BJ (cell line): ENCODE measurements around the gene OSBP. TPM values are rescaled to one million over a fixed set of nuclear protein-coding genes. Genes with fewer than 3 reads are reported as not detected.

Source experiments
- CTCF ChIA-PET: fragments of 350-600 bp; formaldehyde crosslinking; extraction: SDS; loops from one replicate; lab custom pipeline; 2021; ENCODE audit warnings: antibody characterized with exemption, inconsistent platforms; lab: Yijun Ruan, JAX
- POLR2A ChIA-PET: fragments of 300-600 bp; sonication (Branson Sonifier 250); formaldehyde crosslinking; extraction: SDS; loops from one replicate; lab custom pipeline; 2021; ENCODE audit warnings: antibody characterized with exemption; lab: Charles Lee
- DNase-seq: peaks from one replicate; pipeline ENCODE4 v3.0.0-alpha.2; 2011; ENCODE audit warnings: low read depth
- H3K27me3 ChIP-seq: 2 replicates; pipeline ENCODE4 v1.6.0; 2011; ENCODE audit warnings: low read length; ENCODE audit not compliant: control insufficient read depth, insufficient read depth
- H3K36me3 ChIP-seq: 2 replicates; pipeline ENCODE4 v1.5.1; 2011; ENCODE audit warnings: low read length; ENCODE audit not compliant: control insufficient read depth, insufficient read depth
- H3K4me3 ChIP-seq: 2 replicates; pipeline ENCODE4 v1.5.1; 2011; ENCODE audit warnings: low read depth, mild to moderate bottlenecking, control low read depth, low read length
- CTCF ChIP-seq: IDR thresholded peaks from 2 replicates; pipeline ENCODE4 v1.5.1; 2011; ENCODE audit warnings: low read depth, mild to moderate bottlenecking, control low read depth, inconsistent platforms, low read length, moderate library complexity; ENCODE audit not compliant: insufficient read depth
- polyA plus RNA-seq: library from polyadenylated mRNA; depleted of rRNA; stranded (reverse); fragments of >200 nt; gene quantifications from 2 replicates; pipeline ENCODE4 v1.2.3, GENCODE V29; 2011; rRNA removed
- small RNA-seq: library from RNA; depleted of rRNA; stranded (forward); fragments of <200 nt; gene quantifications from one replicate; pipeline ENCODE3, GENCODE V24; 2012; ENCODE audit warnings: low replicate concordance, low read depth; ENCODE audit not compliant: insufficient read length

Gene OSBP
- polyA plus RNA-seq, 1 experiment: 10.0 TPM

DNA sequence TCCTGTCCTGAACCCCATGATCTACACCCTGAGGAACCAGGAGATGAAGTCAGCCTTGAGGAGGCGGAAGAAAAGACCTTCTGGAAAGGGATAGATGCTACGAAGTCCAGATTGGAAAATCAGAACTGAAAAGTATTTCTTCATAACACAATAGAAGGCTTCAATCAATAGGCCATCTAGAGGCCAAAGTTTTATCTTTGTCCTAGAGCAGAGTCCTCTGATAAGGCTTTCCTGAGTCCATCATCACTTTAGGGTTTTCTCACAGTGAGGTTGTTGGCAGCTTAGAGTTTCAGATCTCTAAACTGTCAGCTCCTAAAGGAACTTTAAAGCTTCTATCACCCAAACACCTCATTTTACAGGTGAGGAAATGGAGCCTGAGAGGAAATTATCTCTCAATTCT, 83.0 kb downstream of the OSBP start:
- CTCF ChIA-PET: no interaction called here
- Histone ChIP-seq H3K4me3 (no peak overlapping the region), H3K27me3 (peaks cover 4% of the 10 kb centered on the region; the same call in 1 of the 2 replicates), H3K36me3 (no peaks in the 10 kb centered on the region)
- no peak for DNase-seq
- POLR2A ChIA-PET: no interaction called here
- TF ChIP-seq CTCF: no peak

DNA sequence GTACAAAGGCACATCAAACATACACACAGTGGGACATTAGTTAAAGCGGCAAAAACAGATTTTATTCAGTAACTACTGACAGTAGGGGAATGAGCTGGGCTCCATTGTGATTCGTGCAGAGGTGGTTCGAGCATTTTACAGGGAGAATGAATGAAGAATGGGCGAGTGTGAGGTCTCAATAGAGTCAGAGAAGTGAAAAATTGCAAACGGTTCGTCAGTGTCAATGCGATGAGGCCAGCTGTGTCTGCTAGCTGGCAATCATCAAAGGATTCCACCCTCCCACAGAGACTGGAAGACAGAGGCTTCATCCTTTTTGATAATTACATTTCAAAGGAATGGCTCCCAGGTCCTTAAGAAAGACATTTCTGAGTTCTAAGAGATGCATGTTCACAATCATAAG, 86.9 kb downstream of the OSBP start:
- CTCF ChIA-PET: interaction anchor here (1.7 to 2.0 kb wide), 2 partner anchors 9 to 16 kb away, joined by 3 to 13 read pairs; no protein-coding TSS in a partner anchor
- Histone ChIP-seq H3K27me3 (peaks cover 4% of the 10 kb centered on the region; the same call in 1 of the 2 replicates), H3K36me3 (no peaks in the 10 kb centered on the region), H3K4me3 (no peak overlapping the region)
- POLR2A ChIA-PET: interaction anchor here (0.6 kb wide), 1 partner anchor 13 kb away, joined by 3 read pairs; no protein-coding TSS in a partner anchor
- no peak for TF ChIP-seq CTCF
- no peak for DNase-seq

Small RNA genes lying within 50 kb of the gene (small RNA-seq; reads per million reads assigned to genes)
- gene MIR3162: not detected

Other genes with a start within 250 kb of the OSBP start
- not detected in 2 replicates for gene OR5A2, start 189.4 kb downstream of the OSBP start, polyA plus RNA-seq
- not detected in 2 replicates for gene OR5A1, start 179.3 kb downstream of the OSBP start, polyA plus RNA-seq
- gene OR4D6, start 158.8 kb downstream of the OSBP start, polyA plus RNA-seq: not detected in 2 replicates
- gene OR4D10, start 142.5 kb downstream of the OSBP start, polyA plus RNA-seq: not detected in 2 replicates
- gene OR4D11, start 112.2 kb downstream of the OSBP start, polyA plus RNA-seq: not detected in 2 replicates
- gene OR4D9, start 104.2 kb downstream of the OSBP start, polyA plus RNA-seq: not detected in 2 replicates
- 33.6 and 34.3 TPM in 2 replicates for gene PATL1, start 53.3 kb upstream of the OSBP start, polyA plus RNA-seq
- not detected in 2 replicates for gene OR10V1, start 98.1 kb upstream of the OSBP start, polyA plus RNA-seq
- 8.8 and 11.4 TPM in 2 replicates for gene STX3, start 139.6 kb upstream of the OSBP start, polyA plus RNA-seq
- 46.6 and 47.0 TPM in 2 replicates for gene MRPL16, start 195.0 kb upstream of the OSBP start, polyA plus RNA-seq
- gene CBLIF, start 229.7 kb upstream of the OSBP start, polyA plus RNA-seq: not detected in 2 replicates